NB4 (cell line): ENCODE measurements around the gene SUMO3.

Source experiments
- CTCF ChIP-seq: IDR thresholded peaks from one replicate; pipeline ENCODE4 v1.5.1; 2012; ENCODE audit warnings: low read depth, low read length
- MAX ChIP-seq: IDR thresholded peaks from 2 replicates; pipeline ENCODE4 v1.6.1; 2011; ENCODE audit warnings: low read depth, low read length
- POLR2A ChIP-seq: IDR thresholded peaks from 2 replicates; pipeline ENCODE4 v1.6.1; 2011; ENCODE audit warnings: mild to moderate bottlenecking; ENCODE audit not compliant: insufficient read length; ENCODE audit errors: extremely low read depth

- no peak for TF ChIP-seq POLR2A
- no peak for TF ChIP-seq CTCF
- no peak for TF ChIP-seq MAX
Measured at GRCh38 chr21:44780137-44780502, 37.7 kb downstream of the SUMO3 start.
